GM12874 (cell line): ENCODE data around the gene PCBP4.
A peak's percentile ranks its signal among the peaks of the same experiment; 100 is the strongest.

Experiments used
- TF ChIP-seq, protein P1 (sequence below): IDR thresholded peaks from 2 replicates; pipeline ENCODE4 v1.5.1; 2011; ENCODE audit warnings: low read depth, mild to moderate bottlenecking, control low read depth, low read length, moderate library complexity; ENCODE audit not compliant: insufficient read depth

PCBP4 gene

DNA sequence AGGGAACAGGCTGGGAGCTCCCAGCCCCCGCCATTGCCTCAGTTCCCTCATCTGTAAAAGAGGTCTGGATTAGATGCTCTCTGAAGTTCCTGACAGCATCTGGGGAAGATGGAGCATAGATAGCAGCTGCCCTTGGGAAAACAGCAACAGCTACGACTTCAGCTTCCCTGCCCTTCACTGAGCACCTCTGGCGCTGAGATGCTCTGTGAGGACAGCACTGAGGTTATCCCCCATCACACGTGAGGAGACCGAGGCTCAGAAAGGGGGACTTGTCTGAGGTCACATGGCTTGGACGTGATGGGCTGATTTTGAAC is 39.5 kb upstream of the PCBP4 start:
- TF ChIP-seq, protein P1, sequence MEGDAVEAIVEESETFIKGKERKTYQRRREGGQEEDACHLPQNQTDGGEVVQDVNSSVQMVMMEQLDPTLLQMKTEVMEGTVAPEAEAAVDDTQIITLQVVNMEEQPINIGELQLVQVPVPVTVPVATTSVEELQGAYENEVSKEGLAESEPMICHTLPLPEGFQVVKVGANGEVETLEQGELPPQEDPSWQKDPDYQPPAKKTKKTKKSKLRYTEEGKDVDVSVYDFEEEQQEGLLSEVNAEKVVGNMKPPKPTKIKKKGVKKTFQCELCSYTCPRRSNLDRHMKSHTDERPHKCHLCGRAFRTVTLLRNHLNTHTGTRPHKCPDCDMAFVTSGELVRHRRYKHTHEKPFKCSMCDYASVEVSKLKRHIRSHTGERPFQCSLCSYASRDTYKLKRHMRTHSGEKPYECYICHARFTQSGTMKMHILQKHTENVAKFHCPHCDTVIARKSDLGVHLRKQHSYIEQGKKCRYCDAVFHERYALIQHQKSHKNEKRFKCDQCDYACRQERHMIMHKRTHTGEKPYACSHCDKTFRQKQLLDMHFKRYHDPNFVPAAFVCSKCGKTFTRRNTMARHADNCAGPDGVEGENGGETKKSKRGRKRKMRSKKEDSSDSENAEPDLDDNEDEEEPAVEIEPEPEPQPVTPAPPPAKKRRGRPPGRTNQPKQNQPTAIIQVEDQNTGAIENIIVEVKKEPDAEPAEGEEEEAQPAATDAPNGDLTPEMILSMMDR = no peak

DNA sequence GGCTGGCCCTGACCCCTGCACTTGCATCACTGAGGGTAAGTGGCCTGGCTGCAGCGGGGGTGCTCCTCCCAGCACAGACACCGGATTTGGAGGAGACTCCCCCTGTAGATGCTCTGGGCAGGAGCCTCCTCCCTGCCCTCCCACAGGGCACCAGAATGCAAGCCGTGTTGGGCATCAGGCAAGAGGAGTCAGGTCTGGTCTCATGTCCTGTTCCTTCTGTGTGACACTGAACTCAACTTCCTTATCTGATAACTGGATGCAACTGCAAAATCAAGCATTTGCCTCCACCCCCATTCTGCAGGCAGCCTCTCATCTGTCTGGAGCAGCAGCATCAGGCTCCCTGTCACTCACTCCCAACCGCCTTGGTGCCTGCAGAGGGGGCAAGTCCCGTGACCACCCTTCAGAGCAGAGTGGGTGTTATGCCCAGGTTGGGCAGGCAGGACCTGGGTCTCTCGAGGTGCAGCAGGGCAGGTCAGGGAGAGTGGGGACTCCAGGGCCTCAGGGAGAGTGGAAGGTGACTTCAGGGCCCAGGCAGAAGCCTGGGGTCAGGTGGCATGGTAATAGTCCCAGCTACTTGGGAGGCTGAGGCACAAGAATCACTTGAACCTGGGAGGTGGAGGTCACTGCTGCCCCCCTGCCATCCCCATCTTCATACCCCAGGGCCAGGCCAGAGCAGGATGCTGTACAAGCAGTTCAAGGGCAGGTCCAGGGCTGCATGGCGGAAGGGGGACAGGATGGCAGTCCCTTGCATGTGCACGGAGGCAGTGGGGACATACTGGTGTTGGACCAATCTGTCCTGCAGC is 39.0 kb upstream of the PCBP4 start:
- TF ChIP-seq, protein P1 = no peak

DNA sequence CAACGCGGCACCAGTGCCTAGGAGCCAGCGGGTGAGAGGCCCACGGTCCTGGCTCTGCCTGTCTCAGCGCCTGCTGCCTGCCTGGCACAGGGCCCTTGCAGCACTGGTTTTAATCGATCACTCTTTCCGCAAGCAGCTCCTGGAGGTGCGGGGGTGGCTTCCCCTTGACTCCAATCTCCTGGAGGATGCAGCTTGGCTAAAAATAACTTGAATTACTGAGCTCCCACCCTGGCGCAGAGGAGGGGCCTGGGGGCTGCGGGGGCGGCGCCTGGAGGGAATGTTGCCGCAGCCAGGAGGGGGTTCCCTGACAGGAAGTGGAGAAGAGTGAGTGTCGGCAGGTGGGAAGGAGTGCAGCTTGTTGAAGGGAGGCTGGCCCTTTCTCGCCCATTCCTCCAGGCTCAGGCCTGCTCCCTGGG is 38.3 kb upstream of the PCBP4 start:
- TF ChIP-seq, protein P1 = no peak

DNA sequence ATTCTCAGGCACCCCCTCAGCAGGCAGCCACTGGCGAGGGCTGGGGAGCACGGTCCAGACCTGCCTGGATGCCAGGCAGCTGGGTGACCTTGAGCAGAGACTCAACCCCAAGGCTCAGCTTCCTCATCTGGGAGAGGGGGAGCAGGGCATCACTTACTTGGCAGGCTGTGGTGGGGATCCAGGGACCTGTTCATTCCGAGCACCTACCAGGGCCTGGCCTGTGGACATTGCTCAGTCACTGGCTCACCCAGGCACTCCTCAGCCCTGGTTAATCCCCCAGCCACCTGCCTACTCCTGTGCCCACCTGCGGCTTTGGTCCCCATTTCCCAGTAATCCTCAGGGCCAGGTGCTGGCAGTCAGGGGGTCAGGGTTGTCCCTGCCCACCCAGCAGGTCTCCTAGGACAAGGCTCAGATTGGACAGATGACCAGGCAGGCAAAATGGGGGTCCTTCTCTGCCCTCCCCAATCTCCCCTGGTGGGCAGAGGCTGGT is 37.7 kb upstream of the PCBP4 start:
- TF ChIP-seq, protein P1 = no peak

DNA sequence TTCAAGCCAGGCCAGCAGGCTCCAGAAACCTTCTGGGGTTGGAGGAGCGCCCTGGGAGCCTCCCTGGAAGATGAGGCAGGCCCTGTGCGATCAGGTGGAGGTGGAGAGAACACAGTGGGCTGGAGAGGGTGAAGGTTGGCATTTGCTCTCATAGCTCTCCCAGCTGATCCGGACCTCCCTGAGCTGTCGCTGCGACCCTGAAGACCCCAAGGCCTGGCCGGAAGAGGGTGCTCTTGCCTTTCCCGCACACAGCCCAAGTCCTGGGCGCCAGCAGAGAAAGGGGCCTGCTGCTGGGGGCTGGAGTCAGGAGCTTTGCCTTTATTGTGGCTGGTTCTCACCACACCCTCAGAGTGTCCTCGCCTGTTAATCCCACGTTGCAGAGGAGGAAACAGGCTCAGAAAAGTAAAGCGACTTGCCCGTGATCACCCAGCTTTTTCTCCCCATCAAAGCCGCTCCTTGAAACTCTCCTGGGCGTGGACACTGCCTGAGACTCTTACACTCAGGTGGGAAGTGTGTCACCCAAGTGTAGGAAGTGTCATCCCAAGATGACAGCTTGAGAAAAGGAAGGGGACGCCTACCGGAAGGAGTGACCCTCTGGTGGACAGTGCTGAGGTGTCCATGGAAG is 37.0 kb upstream of the PCBP4 start:
- TF ChIP-seq, protein P1 = peak; percentile 59

DNA sequence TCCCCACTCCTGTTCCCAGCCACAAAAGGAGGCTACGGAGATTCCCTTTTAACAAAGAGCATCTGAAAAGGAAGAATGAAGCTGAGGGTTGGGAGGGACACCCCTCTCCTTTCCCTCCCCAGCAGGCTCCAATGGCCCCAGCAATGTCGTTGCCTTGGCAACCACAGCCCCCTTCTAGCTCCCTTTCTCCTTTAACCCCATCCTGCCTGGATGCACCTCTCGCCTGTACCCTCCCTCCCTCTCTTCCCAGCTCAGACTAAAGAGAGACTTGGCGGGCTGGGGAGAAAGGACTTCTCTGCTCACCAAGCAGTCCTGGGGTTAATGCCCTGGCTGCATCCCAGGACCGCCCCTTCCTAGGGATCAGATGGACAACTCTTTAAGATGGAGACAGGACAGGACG is 35.5 kb upstream of the PCBP4 start:
- TF ChIP-seq, protein P1 = no peak

DNA sequence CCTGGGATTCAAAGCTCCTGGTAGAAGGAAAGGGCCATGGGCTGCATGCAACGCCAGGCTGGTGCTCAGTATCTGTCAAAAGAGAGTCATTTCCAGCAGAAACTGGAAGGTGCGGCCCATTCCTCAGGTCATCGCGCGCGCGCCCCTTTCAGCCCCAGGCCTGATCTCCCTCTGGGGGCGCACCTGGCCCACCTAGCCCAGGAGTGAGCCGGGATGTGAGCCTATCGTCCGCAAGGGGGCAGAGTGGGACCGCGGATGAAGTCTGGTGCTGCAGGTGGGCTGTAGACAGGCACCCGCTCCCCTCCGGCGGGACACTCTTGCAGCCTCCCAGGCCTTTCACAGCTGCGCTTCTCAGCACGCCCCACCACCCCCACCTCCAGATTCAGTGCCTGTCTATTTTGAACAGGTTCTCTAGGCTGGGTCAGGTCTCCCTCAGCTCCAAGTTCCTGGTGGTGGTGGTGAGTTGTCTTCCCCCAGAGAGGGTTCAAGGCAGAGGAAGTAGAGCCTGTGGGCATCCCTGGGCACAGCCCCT is 34.3 kb upstream of the PCBP4 start:
- TF ChIP-seq, protein P1 = peak; percentile 98
